Kidney tubule cell (primary cell): ENCODE measurements around the gene RPL27A.

ENCODE experiments used
- DNase-seq: peaks from one replicate; pipeline ENCODE4 v3.0.0-alpha.2; 2018; ENCODE audit warnings: low spot score

The RPL27A gene

DNA sequence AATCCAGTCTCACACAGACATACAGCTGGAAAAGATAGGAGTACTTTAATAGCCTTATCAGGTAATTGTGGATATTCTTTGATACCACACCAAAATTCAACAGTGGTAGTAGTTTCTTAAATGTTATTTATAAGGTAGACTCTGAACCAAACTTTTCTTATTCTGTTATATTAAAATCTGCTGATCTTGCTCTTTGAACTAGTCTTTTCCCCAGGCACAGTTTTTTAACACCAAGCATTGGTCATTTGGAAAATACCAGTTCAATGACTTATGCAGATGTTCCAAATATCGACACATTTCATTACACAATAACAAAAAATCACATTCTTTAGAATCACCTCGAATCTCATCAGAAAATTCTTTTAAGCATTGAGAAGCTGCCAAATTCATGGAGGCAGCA lies 7.7 kb upstream of the RPL27A start:
- no peak for DNase-seq

DNA sequence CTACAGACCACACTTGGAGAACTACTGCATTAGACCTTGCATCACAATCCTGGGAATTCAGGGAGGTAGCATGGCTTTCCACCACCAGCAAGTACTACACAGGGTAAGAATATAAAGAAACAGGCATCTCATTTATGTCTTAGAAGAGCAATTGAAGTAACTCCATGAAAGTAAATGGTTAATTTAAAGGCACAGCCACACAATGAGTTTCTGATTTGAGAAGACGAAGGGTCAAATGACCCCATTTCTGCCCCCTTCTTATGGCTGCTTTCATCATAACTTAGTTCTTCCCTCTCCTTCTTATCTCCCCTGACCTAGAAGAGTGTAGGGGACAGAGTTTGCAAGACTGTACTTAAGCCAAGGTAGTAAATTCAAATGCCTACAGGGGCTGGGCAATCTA lies 6.1 kb upstream of the RPL27A start:
- no peak for DNase-seq

DNA sequence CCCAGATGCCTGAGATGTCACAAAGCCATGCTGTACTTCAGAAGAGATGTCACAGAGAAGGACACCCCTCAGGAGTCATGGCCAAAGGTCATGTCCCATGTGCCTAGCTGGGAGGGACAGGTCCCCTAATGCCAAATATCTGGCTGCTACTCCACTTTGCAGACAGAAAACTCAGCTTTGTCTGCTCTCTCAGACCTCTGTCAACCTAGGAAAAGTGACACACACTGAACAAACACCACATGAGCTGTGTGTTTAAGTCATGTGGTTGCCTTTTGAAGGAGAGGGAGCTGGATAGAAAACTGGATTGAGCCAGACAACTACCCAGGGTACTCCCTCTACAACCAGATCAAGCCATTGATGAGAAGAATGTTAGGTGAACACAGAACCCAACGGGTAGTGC lies 3.6 kb upstream of the RPL27A start:
- DNase-seq, result no peak

GRCh38 chr11:8681837-8682302 lies 722 bp upstream of the RPL27A start:
- DNase-seq, result no peak

DNA sequence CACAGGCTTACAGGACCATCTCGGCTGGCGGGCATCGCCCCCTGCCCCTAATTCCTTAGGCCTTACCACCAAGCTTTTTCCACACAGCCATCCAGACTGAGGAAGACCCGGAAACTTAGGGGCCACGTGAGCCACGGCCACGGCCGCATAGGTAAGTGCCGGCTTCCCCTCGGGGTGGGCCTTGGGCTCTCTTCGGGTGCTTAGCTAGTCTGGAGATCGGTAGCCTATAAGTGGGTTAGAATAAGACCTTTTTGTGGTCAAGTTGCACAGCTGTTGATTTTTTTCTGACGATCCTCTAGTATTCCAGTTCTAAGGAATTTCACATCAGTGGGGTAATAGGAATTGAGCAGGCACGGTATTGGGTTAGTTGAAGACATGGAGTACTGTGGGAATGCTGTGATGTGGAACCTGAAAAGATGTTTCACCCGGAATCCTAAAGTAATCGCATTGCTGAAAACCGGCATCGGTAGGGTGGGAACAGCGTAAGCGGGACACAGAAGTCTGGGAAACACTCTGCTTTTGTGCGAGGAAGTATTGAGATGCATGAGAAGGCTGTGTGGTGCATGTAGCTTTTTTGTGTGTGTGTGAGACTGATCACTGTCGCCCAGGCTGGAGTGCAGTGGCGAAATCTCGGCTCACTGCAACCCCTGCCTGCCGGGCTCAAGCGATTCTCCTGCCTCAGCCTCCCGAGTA lies 669 bp downstream of the RPL27A start:
- DNase-seq, result peak; percentile 42

GRCh38 chr11:8684600-8685290 lies 2.2 kb downstream of the RPL27A start:
- no peak for DNase-seq

GRCh38 chr11:8685306-8685705 lies 2.7 kb downstream of the RPL27A start:
- no peak for DNase-seq

DNA sequence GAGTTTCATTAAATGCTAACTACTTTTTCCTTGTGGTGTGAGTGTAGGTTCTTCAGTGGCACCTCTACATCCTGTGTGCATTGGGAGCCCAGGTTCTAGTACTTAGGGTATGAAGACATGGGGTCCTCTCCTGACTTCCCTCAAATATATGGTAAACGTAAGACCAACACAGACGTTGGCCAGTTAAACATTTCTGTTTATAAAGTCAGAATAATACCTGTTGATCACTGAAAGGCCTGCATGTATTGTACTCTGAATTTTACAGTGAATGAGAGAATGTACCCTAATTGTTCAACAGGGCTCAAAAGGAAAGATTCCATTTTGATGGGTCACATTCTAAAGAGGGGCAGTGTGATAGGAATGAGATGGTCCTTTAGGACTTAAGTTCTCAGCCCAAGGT lies 3.2 kb downstream of the RPL27A start:
- no peak for DNase-seq

- DNase-seq, result no peak
Measured at GRCh38 chr11:8686325-8686724, 3.7 kb downstream of the RPL27A start.

GRCh38 chr11:8688414-8689362 lies 6.1 kb downstream of the RPL27A start:
- peak; percentile 99 for DNase-seq

GRCh38 chr11:8689726-8690255 lies 7.2 kb downstream of the RPL27A start:
- DNase-seq, result no peak

DNA sequence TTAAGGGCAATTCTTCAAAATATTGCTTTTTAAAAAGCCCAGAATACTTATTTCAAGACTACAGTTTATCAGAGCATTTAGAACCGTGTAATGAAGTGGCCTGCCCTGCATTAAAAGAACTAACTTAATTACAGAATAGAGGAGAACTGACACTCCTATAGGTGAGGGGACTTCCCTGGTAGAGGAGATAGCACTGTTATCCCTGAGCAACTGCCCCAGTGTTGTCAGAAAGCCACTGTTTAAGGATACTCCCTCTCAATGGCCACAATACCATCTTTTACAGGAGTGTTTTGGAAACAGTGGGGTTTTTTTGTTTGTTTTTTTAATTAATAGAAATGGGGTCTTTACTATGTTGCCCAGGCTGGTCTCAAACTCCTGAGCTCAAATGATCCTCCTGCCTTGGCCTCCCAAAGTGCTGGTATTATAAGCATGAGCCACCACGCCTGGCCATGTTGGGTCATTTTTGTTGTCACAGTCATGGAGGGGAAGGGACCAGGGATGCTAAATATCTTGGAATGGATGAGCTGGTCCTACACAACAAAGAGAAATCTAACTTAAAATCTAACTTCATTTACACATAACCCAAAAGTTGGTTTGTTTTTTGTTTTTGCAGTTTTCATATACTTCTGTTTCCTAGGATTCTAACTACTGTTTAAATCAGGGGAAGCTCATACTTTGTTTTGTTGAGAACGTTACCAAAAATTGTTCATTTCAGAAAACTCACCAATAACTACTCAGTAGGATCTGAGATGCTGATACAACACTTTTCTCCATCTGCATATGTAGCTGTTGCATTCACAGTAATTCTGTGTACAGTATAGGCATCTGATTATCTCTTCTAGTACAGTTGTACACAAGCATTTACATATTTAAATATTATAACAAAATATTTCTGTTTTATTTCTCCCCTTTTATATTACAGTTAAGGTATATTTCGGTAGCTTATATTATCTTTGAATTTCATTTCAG lies 8.1 kb downstream of the RPL27A start:
- DNase-seq, result no peak

DNA sequence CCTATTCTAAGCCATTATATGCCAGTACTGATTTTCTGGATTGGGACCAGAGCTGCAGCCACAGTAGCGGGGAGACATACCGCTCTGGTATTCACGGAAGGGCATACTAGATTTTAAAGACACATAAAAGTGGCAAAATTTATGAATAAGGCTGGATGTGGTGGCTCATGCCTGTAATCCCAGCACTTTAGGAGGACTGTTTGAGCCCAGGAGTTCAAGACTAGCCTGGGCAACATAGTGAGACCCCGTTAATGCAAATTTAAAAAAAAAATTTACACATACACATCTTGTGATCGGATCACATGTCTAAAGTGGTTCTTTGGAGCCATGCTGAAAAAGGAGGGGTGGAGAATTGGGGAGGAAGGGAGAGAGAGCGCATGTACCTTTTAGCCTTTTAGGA lies 9.0 kb downstream of the RPL27A start:
- no peak for DNase-seq

DNA sequence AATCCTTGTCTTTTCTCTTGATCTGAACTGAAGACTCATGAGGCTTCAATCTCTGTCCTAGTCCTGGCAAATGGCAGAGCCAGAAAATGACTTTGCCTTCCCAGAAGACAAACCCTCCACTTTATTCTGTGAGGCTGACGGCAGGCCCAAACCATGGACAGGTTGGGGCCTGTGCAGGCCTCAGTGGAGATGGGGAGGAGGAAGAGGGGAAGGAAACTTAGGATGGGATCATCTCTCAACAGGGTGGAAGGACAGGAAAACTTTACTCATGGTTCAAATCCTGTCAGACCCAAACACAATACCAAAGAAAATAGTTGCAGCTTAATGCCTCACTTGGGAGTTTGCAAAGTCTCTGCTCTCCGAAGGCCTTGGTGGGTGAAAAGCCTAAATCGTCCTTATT lies 9.8 kb downstream of the RPL27A start:
- DNase-seq, result no peak

- DNase-seq, result no peak
Measured at GRCh38 chr11:8693010-8693551, 10.5 kb downstream of the RPL27A start.

GRCh38 chr11:8693555-8693954 lies 11.0 kb downstream of the RPL27A start:
- DNase-seq, result no peak

DNA sequence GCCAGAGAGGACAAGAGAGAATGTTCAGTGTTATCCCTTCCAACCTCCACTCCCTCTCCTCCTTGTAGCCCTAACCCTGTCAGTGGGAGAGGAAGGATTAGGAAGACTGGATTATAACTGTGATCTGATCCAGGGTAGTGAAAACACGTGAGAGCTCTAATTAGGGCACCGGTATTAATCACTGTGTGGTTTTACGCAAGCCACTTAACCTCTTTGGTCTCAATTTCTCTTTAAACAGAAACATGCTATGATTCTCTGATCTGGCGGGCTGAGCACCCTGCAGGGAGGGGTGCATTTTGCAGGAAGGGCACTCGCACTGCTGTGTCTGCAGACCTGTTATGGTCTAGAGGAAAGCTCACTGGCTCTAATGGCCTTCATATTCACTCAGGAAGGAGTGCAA lies 11.5 kb downstream of the RPL27A start:
- no peak for DNase-seq

DNA sequence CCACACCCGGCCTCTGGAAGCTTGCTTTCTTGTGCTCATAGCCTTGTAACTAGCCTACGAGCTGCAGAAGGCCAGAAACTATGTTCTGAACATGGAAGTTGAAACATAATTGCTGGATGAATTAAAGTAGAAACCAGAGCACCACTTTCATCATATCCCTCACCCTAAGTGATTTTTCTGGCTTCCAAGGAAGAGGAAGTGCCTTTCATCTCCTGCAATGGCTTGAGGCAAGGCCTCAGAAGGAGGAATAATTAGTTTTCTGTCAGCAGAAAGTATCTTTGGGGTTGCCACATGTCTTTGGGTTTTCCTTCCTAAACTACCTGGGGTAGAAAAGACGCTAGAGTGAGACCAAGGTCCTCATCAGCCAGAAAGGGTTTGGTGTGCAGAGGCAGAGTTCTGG lies 14.5 kb downstream of the RPL27A start:
- DNase-seq, result no peak

GRCh38 chr11:8698379-8698851 lies 15.8 kb downstream of the RPL27A start:
- DNase-seq, result no peak

- DNase-seq, result peak; percentile 34
Measured at GRCh38 chr11:8698917-8699441, 16.4 kb downstream of the RPL27A start.
